ENCODE data around the gene NANOGP8. TPM values are rescaled to one million over a fixed set of nuclear protein-coding genes. Genes with fewer than 3 reads are reported as not detected.

The NANOGP8 gene
- total RNA-seq, 1 donor from 2014 or later: 0.36 TPM

GRCh38 chr15:35117543-35118265 lies 32.6 kb upstream of the NANOGP8 start:
- no peaks in the 10 kb centered on the region for H3K36me3 Mint-ChIP-seq (ENCODE audit: insufficient read depth)
- no peak for TF ChIP-seq CTCF (IDR thresholded peaks at IDR 0.05; ENCODE audit: unreplicated experiment)
- peaks cover 7% of the 10 kb centered on the region for H3K4me1 Mint-ChIP-seq (ENCODE audit: low read depth)
- H3K27me3 Mint-ChIP-seq: no peaks in the 10 kb centered on the region
- DNase-seq (ENCODE audit: low spot score, unreplicated experiment): no peak
- H3K9me3 Mint-ChIP-seq (ENCODE audit: low read depth): peaks cover 4% of the 10 kb centered on the region
- no peak overlapping the region for H3K27ac Mint-ChIP-seq
- no peak overlapping the region for H3K4me3 Mint-ChIP-seq (ENCODE audit: low read depth)

- H3K27ac Mint-ChIP-seq: peak overlapping the region; percentile 63
- DNase-seq (ENCODE audit: low spot score, unreplicated experiment): no peak
- no peaks in the 10 kb centered on the region for H3K27me3 Mint-ChIP-seq
- H3K4me1 Mint-ChIP-seq (ENCODE audit: low read depth): peaks cover 7% of the 10 kb centered on the region
- H3K4me3 Mint-ChIP-seq (ENCODE audit: low read depth): no peak overlapping the region
- H3K9me3 Mint-ChIP-seq (ENCODE audit: low read depth): no peaks in the 10 kb centered on the region
- no peaks in the 10 kb centered on the region for H3K36me3 Mint-ChIP-seq (ENCODE audit: insufficient read depth)
- no peak for TF ChIP-seq CTCF (IDR thresholded peaks at IDR 0.05; ENCODE audit: unreplicated experiment)
These were observed 30.1 kb upstream of the NANOGP8 start for GRCh38 chr15:35115155-35115725.

- DNase-seq (ENCODE audit: low spot score, unreplicated experiment): no peak
- Mint-ChIP-seq H3K36me3 (ENCODE audit: insufficient read depth) (no peaks in the 10 kb centered on the region), H3K27ac (no peak overlapping the region), H3K4me3 (ENCODE audit: low read depth) (no peak overlapping the region), H3K9me3 (ENCODE audit: low read depth) (no peaks in the 10 kb centered on the region), H3K4me1 (ENCODE audit: low read depth) (peaks cover 3% of the 10 kb centered on the region), H3K27me3 (no peaks in the 10 kb centered on the region)
- TF ChIP-seq CTCF (IDR thresholded peaks at IDR 0.05; ENCODE audit: unreplicated experiment): no peak
These were observed 27.3 kb upstream of the NANOGP8 start for GRCh38 chr15:35112346-35112745.

- no peaks in the 10 kb centered on the region for H3K36me3 Mint-ChIP-seq (ENCODE audit: insufficient read depth)
- H3K9me3 Mint-ChIP-seq (ENCODE audit: low read depth): no peaks in the 10 kb centered on the region
- TF ChIP-seq CTCF (IDR thresholded peaks at IDR 0.05; ENCODE audit: unreplicated experiment): no peak
- no peak overlapping the region for H3K4me3 Mint-ChIP-seq (ENCODE audit: low read depth)
- H3K4me1 Mint-ChIP-seq (ENCODE audit: low read depth): peaks cover 3% of the 10 kb centered on the region
- no peaks in the 10 kb centered on the region for H3K27me3 Mint-ChIP-seq
- DNase-seq (ENCODE audit: low spot score, unreplicated experiment): no peak
- H3K27ac Mint-ChIP-seq: no peak overlapping the region
These were observed 26.8 kb upstream of the NANOGP8 start for GRCh38 chr15:35111861-35112260.

- H3K9me3 Mint-ChIP-seq (ENCODE audit: low read depth): no peaks in the 10 kb centered on the region
- H3K4me1 Mint-ChIP-seq (ENCODE audit: low read depth): no peaks in the 10 kb centered on the region
- no peak overlapping the region for H3K27ac Mint-ChIP-seq
- TF ChIP-seq CTCF (IDR thresholded peaks at IDR 0.05; ENCODE audit: unreplicated experiment): no peak
- no peaks in the 10 kb centered on the region for H3K27me3 Mint-ChIP-seq
- no peak for DNase-seq (ENCODE audit: low spot score, unreplicated experiment)
- no peaks in the 10 kb centered on the region for H3K36me3 Mint-ChIP-seq (ENCODE audit: insufficient read depth)
- H3K4me3 Mint-ChIP-seq (ENCODE audit: low read depth): no peak overlapping the region
These were observed 23.4 kb upstream of the NANOGP8 start for GRCh38 chr15:35108453-35108852.

Measured in progenitor cell of endocrine pancreas (in vitro differentiated cells).